Endothelial cell of umbilical vein (primary cell): Measurements from ENCODE around the gene CLIC1. TPM values are rescaled to one million over a fixed set of nuclear protein-coding genes. Genes with fewer than 3 reads are reported as not detected.

ENCODE experiments used
- BruUV-seq: library from RNA; stranded (reverse); fragments of 400-500 nt; replicated peaks from 2 replicates; lab custom pipeline; 2021; lab: Mats Ljungman, UMichigan
- CTCF ChIA-PET: fragments of 300-600, 350-600 bp; sonication (Branson Sonifier 250); formaldehyde crosslinking; loops from one replicate; lab custom pipeline; 2021; ENCODE audit warnings: antibody characterized with exemption, inconsistent platforms; lab: Charles Lee
- POLR2A ChIA-PET: fragments of 300-600, 350-600 bp; sonication (Branson Sonifier 250); formaldehyde crosslinking; loops from one replicate; lab custom pipeline; 2021; ENCODE audit warnings: antibody characterized with exemption, inconsistent platforms; lab: Charles Lee
- DNase-seq: peaks from one replicate; pipeline ENCODE4 v3.0.0-alpha.2; 2011; ENCODE audit warnings: low read depth, low spot score
- FAIRE-seq: peaks from 2 replicates; lab custom pipeline; 2011; peaks lifted over from hg19 to GRCh38; lab: Jason Lieb, UNC
- H2AFZ ChIP-seq: 2 replicates; pipeline ENCODE4 v1.6.0; 2012; ENCODE audit warnings: low read depth, low read length, control low read depth, inconsistent platforms
- H3K27ac ChIP-seq: 2 replicates; pipeline ENCODE4 v1.5.1; 2011; ENCODE audit warnings: low read depth, mild to moderate bottlenecking, control low read depth, low read length, moderate library complexity; ENCODE audit not compliant: insufficient read depth
- H3K27me3 ChIP-seq, 2 experiments: 2 replicates each; pipeline versions ENCODE4 v1.6.0 to v1.6.1; 2011; ENCODE audit warnings: low read length in 2 of 2, mixed read lengths in 1 of 2; ENCODE audit not compliant: control insufficient read depth in 2 of 2, insufficient read depth in 2 of 2
- H3K36me3 ChIP-seq, 2 experiments: 2 replicates in 1 of 2; 3 replicates in 1 of 2; pipeline ENCODE4 v1.5.1; 2011; ENCODE audit warnings: low read length in 2 of 2, mild to moderate bottlenecking in 1 of 2, moderate library complexity in 1 of 2; ENCODE audit not compliant: control insufficient read depth in 2 of 2, insufficient read depth in 2 of 2; ENCODE audit errors: extremely low read depth in 1 of 2
- H3K4me1 ChIP-seq: 3 replicates; pipeline ENCODE4 v1.5.1; 2011; ENCODE audit warnings: mild to moderate bottlenecking, low read length; ENCODE audit not compliant: control insufficient read depth, insufficient read depth; ENCODE audit errors: extremely low read depth
- H3K4me2 ChIP-seq: 2 replicates; pipeline ENCODE4 v1.6.1; 2011; ENCODE audit warnings: low read length, control low read depth, mixed read lengths; ENCODE audit not compliant: insufficient read depth
- H3K4me3 ChIP-seq, 3 experiments: fragments of 200-600 bp in 1 of 3; sonication (generic), shearing (Covaris generic) in 1 of 3; replicated peaks in 1 of 3; 2 replicates each; pipeline ENCODE4 v1.5.1; 2011 to 2016; ENCODE audit warnings: control low read depth in 3 of 3, low read length in 3 of 3, mild to moderate bottlenecking in 2 of 3, inconsistent platforms in 1 of 3, low read depth in 1 of 3, moderate library complexity in 1 of 3; ENCODE audit not compliant: insufficient read depth in 1 of 3
- H3K79me2 ChIP-seq: 2 replicates; pipeline ENCODE4 v1.6.0; 2012; ENCODE audit warnings: low read length, inconsistent platforms; ENCODE audit not compliant: control insufficient read depth, insufficient read depth
- H3K9ac ChIP-seq: replicated peaks from 2 replicates; pipeline ENCODE3; 2011; ENCODE audit warnings: low read length, control low read depth; ENCODE audit not compliant: insufficient read depth; ENCODE audit errors: extremely low read depth
- H3K9me1 ChIP-seq: replicated peaks from 3 replicates; pipeline ENCODE4 v1.6.0; 2011; ENCODE audit warnings: mild to moderate bottlenecking, low read length; ENCODE audit not compliant: control insufficient read depth, insufficient read depth; ENCODE audit errors: extremely low read depth
- H3K9me3 ChIP-seq: replicated peaks from 2 replicates; pipeline ENCODE4 v1.5.1; 2012; ENCODE audit warnings: low read length, inconsistent platforms; ENCODE audit not compliant: control insufficient read depth, insufficient read depth
- H4K20me1 ChIP-seq: replicated peaks from 2 replicates; pipeline ENCODE3; 2011; ENCODE audit warnings: mild to moderate bottlenecking, low read length; ENCODE audit not compliant: control insufficient read depth, insufficient read depth; ENCODE audit errors: extremely low read depth
- EZH2 ChIP-seq: IDR thresholded peaks from 2 replicates; pipeline ENCODE4 v1.6.1; 2012; ENCODE audit warnings: borderline replicate concordance, low read depth, mild to moderate bottlenecking, moderate library complexity, low read length, inconsistent platforms; ENCODE audit not compliant: severe bottlenecking
- FOS ChIP-seq: IDR thresholded peaks from 2 replicates; pipeline ENCODE4 v1.6.1; 2011; ENCODE audit warnings: mild to moderate bottlenecking, low read length, moderate library complexity, borderline replicate concordance; ENCODE audit not compliant: insufficient read depth
- GATA2 ChIP-seq: IDR thresholded peaks from 2 replicates; pipeline ENCODE4 v1.7.0; 2011; ENCODE audit warnings: low read depth, mild to moderate bottlenecking, moderate library complexity, mixed read lengths, low read length; ENCODE audit not compliant: insufficient read length, insufficient read depth
- JUN ChIP-seq: IDR thresholded peaks from 2 replicates; pipeline ENCODE4 v1.6.1; 2011; ENCODE audit warnings: borderline replicate concordance, low read depth; ENCODE audit not compliant: insufficient read length, insufficient read depth
- MYC ChIP-seq: IDR thresholded peaks from one replicate; pipeline ENCODE4 v1.6.1; 2011; ENCODE audit warnings: mild to moderate bottlenecking, low read depth, low read length
- POLR2A ChIP-seq: IDR thresholded peaks from 2 replicates; pipeline ENCODE4 v1.6.1; 2012; ENCODE audit warnings: low read depth, mild to moderate bottlenecking, control low read depth, low read length
- POLR2AphosphoS5 ChIP-seq: IDR thresholded peaks from 2 replicates; pipeline ENCODE4 v1.6.1; 2012; ENCODE audit warnings: low read depth, mild to moderate bottlenecking, control low read depth, low read length, moderate library complexity; ENCODE audit not compliant: insufficient read depth
- dilution Hi-C: fragments of 300-500 bp; cut with MboI; formaldehyde crosslinking; loops from one replicate; pipeline ENCODE4 v1.15.0; 2019; ENCODE audit warnings: low sequenced_read_pairs; ENCODE audit not compliant: extremely low pct_ligation_motif_present
- intact Hi-C: fragments of 100-400 bp; cut with micrococcal nuclease; formaldehyde crosslinking; loops from one replicate; pipeline ENCODE4 v1.10.0; 2022
- polyA plus RNA-seq, 4 experiments: library from polyadenylated mRNA; depleted of rRNA in 3 of 4; stranded (reverse) in 3 of 4; unstranded in 1 of 4; fragments of >200 nt; gene quantifications; 2 replicates each; pipeline versions ENCODE4 v1.2.1 to v1.2.3, GENCODE V29; 2011 to 2012; ENCODE audit warnings: missing spikeins in 1 of 4
- total RNA-seq: library from RNA; stranded (reverse); gene quantifications from 2 replicates; pipeline ENCODE4 v1.2.3, GENCODE V29; 2021
- TF ChIP-seq, protein P1 (sequence below), 2 donors: IDR thresholded peaks; 1 replicate in 1 of 2; 2 replicates in 1 of 2; pipeline ENCODE4 v1.5.1; 2011; ENCODE audit warnings: low read length in 2 of 2, mild to moderate bottlenecking in 2 of 2, moderate library complexity in 2 of 2, control low read depth in 1 of 2, inconsistent platforms in 1 of 2, low read depth in 1 of 2; ENCODE audit not compliant: insufficient read depth in 1 of 2; ENCODE audit errors: extremely low read depth in 1 of 2
- TF ChIP-seq, protein P2 (sequence below): IDR thresholded peaks from 2 replicates; pipeline ENCODE4 v1.6.1; 2011; ENCODE audit not compliant: insufficient read depth, insufficient read length

Gene CLIC1
- total and polyA plus RNA-seq, 2 donors (not counting 3 experiments of a cell fraction or from before 2014, with no cell fraction given) = 543 to 578 TPM

DNA sequence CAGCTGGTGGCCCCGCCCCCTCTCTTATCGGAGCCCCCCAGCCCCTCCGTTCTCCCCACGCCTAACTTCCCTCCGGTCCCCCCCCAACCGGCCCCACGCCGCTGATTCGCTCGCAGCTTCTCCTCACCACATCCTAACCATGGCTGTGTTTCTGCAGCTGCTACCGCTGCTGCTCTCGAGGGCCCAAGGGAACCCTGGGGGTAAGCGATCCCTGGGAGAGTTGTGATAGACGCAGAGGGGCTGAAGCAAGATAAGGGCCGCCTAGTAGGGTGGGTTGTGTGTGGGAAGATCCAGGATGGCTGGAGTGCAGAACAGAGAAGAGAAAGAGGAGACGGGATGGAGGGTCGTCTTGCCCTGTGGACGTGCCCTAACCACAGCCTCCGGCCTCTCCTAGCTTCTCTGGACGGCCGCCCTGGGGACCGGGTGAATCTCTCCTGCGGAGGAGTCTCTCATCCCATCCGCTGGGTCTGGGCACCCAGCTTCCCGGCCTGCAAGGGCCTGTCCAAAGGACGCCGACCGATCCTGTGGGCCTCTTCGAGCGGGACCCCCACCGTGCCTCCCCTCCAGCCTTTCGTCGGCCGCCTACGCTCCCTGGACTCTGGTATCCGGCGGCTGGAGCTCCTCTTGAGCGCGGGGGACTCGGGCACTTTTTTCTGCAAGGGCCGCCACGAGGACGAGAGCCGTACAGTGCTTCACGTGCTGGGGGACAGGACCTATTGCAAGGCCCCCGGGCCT is 12.9 kb downstream of the CLIC1 start, which contains the start of gene MPIG6B:
Gene MPIG6B, plus strand, starts transcription at position 129 of the 735 bp plus-strand sequence. Its CDS starts 11 bp downstream, at position 140.
- no peak for DNase-seq
- Histone ChIP-seq H3K4me2 (no peak within 1 kb of the TSS), H3K27ac (no peak within 1 kb of the TSS), H2AFZ (no peak within 1 kb of the TSS), H3K9me3 (no peaks in the 10 kb centered on the region), H3K4me1 (peaks cover 21% of the 10 kb centered on the region), H3K9ac (no peak within 1 kb of the TSS), H3K27me3 (peaks cover 0 to 2% of the 10 kb centered on the region in 2 experiments), H3K36me3 (peaks cover 3 to 16% of the 10 kb centered on the region in 2 experiments), H3K79me2 (no peaks in the 10 kb centered on the region), H3K4me3 (no peak within 1 kb of the TSS), H4K20me1 (no peaks in the 10 kb centered on the region), H3K9me1 (no peaks in the 10 kb centered on the region)
- POLR2A ChIA-PET = interaction anchor here (0.6 to 2.3 kb wide), 2 partner anchors 9 to 106 kb away, joined by 8 to 10 read pairs; partner anchors contain the start of gene LY6G6D
- no TSS peak for BruUV-seq
- no peak for FAIRE-seq
- dilution Hi-C loops (no loop called here), intact Hi-C loops (no loop called here)
- CTCF ChIA-PET = interaction anchor here (1.0 to 1.8 kb wide), 6 partner anchors 9 to 107 kb away, joined by 3 to 5 read pairs (median 4); no protein-coding TSS in a partner anchor
- TF ChIP-seq EZH2 = no peak
- no peak for TF ChIP-seq FOS
- TF ChIP-seq MYC = no peak
- TF ChIP-seq, protein P1, sequence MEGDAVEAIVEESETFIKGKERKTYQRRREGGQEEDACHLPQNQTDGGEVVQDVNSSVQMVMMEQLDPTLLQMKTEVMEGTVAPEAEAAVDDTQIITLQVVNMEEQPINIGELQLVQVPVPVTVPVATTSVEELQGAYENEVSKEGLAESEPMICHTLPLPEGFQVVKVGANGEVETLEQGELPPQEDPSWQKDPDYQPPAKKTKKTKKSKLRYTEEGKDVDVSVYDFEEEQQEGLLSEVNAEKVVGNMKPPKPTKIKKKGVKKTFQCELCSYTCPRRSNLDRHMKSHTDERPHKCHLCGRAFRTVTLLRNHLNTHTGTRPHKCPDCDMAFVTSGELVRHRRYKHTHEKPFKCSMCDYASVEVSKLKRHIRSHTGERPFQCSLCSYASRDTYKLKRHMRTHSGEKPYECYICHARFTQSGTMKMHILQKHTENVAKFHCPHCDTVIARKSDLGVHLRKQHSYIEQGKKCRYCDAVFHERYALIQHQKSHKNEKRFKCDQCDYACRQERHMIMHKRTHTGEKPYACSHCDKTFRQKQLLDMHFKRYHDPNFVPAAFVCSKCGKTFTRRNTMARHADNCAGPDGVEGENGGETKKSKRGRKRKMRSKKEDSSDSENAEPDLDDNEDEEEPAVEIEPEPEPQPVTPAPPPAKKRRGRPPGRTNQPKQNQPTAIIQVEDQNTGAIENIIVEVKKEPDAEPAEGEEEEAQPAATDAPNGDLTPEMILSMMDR (IDR thresholded peaks at IDR 0.05; ENCODE audit: extremely low read depth in 1 of 2, insufficient read depth in 1 of 2, low read depth in 1 of 2, low read length in 2 of 2) = no peak
- no peak for TF ChIP-seq POLR2A
- TF ChIP-seq POLR2AphosphoS5 = no peak
- no peak for TF ChIP-seq GATA2
- TF ChIP-seq JUN = no peak
- TF ChIP-seq, protein P2, sequence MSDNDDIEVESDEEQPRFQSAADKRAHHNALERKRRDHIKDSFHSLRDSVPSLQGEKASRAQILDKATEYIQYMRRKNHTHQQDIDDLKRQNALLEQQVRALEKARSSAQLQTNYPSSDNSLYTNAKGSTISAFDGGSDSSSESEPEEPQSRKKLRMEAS = no peak
